Raji (cell line): ENCODE measurements around the gene RASL10A.

ENCODE experiments used
- POLR2A ChIP-seq: IDR thresholded peaks from 2 replicates; pipeline ENCODE4 v1.6.1; 2011; ENCODE audit warnings: low read depth, low read length, control low read depth; ENCODE audit not compliant: insufficient read depth

RASL10A gene

GRCh38 chr22:29312218-29313125 lies 3.0 kb downstream of the RASL10A start:
- no peak for TF ChIP-seq POLR2A

DNA sequence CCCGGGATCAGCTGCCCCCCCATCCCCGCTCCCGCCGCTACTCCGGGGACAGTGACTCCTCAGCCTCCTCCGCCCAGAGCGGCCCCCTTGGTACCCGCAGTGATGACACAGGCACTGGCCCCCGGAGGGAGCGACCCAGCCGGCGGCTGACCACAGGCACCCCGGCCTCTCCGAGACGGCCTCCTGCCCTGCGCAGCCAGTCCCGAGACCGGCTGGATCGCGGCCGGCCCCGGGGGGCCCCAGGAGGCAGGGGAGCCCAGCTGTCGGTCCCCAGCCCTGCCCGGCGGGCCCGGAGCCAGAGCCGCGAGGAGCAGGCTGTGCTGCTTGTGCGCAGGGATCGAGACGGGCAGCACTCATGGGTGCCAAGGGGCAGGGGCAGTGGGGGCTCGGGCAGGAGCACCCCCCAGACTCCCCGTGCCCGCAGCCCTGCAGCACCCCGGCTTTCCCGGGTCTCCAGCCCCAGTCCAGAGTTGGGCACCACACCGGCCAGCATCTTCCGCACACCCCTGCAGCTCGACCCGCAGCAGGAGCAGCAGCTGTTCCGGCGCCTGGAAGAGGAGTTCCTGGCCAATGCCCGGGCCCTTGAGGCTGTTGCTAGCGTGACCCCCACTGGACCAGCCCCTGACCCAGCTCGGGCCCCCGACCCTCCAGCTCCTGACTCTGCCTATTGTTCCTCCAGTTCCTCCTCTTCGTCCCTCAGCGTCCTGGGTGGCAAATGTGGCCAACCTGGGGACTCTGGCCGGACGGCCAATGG lies 3.9 kb downstream of the RASL10A start:
- no peak for TF ChIP-seq POLR2A

GRCh38 chr22:29310863-29311339 lies 4.6 kb downstream of the RASL10A start:
- no peak for TF ChIP-seq POLR2A

DNA sequence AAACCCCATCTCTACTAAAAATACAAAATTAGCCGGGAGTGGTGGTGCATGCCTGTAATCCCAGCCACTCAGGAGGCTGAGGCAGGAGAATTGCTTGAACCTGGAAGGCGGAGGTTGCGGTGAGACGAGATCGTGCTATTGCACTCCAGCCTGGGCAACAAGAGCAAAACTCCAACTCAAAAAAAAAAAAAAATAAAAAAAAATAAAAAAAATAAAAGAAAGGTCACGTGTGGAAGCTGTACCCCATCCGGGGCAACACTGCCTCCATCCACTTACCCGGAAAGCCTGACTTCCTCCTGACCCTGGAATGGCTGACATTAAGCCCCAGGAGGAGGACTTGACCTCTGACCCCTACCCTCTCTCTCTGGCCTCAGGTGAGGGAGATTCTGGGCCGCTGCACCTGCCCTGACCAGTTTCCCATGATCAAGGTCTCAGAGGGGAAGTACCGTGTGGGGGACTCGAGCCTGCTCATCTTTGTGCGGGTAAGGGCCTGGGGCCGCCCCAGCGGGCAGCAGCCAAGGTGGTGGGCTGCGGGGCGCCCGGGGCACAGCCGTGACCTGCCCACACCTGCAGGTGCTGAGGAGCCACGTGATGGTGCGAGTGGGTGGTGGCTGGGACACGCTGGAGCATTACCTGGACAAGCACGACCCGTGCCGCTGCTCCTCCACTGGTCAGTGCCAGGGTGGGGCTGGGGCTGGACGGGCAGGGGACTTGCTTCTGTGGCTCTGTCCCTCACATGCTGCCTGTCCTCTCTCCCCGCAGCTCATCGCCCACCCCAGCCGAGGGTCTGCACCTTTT lies 5.2 kb downstream of the RASL10A start:
- TF ChIP-seq POLR2A = no peak

- no peak for TF ChIP-seq POLR2A
Measured at GRCh38 chr22:29309332-29310064, 6.0 kb downstream of the RASL10A start.

DNA sequence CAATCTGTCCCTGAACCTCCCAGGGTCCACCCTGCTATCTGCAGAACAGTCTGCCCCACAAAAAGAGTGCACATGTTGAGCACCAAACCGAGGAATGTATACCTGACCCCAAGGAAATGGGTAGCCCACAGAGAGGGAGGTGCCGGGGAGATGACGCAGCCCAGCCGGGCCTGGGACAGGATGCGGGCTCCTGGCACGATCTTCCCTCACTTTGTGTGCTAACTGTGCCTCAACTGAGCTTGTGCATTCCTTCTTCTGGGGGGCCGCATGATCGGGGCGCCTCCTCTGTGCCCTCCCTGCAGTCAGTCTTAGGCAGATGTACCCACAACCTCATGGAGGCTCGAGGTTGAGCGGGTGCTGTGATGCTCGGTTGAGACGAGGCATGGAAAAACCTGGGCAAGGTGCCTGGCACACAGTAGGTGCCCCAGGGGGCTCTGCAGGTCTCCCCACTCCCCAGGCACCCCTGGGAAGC lies 6.7 kb downstream of the RASL10A start:
- no peak for TF ChIP-seq POLR2A

GRCh38 chr22:29308148-29308790 lies 7.2 kb downstream of the RASL10A start:
- TF ChIP-seq POLR2A = no peak

DNA sequence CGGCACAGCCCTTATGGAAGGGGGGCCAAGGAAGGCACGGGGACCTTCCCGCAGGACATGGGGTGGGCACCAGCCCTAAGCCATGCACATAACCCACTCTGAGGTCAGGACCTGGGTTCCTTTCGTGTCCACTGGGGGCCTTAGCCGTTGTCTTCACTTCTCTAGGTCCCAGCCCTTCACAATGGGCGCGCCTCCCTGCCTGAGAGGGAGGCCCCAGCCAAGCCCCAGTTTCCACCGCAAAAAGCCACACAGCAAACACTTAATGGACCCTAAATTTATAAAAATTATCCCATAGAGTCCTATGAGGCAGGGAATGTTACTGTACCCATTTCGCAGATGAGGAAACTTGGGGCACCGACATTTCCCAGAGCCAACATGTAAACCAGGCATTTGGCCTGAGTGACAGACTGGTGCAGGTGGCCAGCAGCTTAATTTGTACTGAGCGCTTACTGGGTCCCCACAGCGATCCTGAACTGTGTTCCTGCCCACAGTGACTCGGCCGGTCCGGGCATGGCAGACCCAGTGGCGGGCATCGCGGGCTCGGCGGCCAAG lies 7.8 kb downstream of the RASL10A start:
- TF ChIP-seq POLR2A = no peak

- no peak for TF ChIP-seq POLR2A
Measured at GRCh38 chr22:29306835-29307595, 8.5 kb downstream of the RASL10A start.

GRCh38 chr22:29306175-29306834 lies 9.2 kb downstream of the RASL10A start, which contains the start of gene GAS2L1:
GAS2L1 (plus strand) TSS chr22:29306650; CDS start chr22:29308106, 1,456 bp downstream.
- TF ChIP-seq POLR2A = no peak

- no peak for TF ChIP-seq POLR2A
Measured at GRCh38 chr22:29305836-29306174, 9.7 kb downstream of the RASL10A start.

DNA sequence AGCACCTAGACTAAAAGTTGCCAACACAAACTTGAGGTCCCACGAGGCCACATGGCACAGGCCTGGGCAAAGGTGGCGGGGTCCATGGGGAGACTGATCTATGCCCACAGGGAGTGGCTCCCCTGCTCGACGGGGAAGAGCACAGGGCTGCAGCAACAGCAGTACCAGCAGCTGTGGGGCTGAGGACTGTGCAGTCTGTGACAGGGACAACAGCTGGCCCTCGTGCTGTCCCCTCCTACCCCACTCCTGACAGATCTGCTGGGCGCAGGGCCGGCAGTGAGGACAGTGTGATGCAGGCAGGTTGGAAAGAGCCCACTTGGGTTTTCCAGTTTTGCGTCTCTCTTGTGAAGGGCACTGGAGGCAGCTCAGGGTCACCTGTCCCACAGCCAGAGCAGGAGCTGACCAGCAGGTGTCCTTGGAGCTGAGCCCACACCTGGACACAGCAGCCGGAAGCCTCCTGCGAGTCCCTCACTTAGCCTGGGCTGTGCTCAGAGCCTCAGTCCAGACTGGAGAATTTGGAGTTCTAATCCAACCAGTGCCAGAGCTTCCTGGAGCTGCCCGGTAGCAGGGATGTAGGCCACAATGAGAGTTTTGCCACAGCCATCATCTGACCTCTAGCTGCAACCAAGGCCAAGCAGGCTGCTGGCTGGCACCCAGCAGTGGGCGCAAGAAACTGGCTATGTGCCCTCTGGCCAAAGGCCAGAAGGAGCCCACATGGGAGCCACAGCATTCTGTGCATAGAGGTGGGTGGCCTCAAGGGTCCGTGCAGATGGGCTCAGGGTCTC lies 12.6 kb downstream of the RASL10A start:
- TF ChIP-seq POLR2A = no peak

GRCh38 chr22:29302402-29302680 lies 13.2 kb downstream of the RASL10A start:
- no peak for TF ChIP-seq POLR2A
